Measurements from ENCODE around the gene FGFR1OP2.

DNA sequence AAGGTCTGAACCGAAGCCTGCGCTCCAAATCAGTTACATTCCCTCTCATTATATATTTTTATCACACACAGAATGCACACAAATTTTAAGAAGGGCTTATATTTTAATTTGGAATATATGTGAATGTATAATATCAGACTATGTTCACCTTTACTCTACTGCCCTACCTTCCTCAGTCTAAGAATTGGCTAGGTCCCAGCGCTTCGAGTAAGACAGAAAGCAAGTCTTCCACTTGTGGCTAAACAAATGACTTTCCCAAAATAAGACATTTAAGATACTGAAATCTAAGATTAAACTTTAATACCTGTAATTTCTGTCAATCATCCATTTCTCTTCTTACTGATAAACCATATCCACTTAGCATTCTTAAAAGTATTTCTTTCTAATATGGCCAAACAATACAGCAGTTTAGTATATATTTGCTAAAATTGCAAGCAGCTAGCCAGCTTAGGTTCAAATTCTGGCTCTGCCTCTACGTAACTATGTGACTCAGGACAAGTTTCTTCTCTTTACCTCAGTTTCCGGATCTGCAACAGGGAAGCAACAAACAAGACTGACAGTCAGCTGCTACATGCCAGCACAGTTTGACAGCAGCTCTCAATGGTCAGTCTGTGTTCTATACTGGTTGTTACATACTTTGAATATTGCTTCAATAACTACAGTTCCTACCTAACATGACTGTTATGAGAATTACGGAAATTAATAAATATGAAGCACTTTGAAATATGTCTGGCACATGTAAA, 2.5 kb upstream of the FGFR1OP2 start:
- TF ChIP-seq RARB (CRISPR knock-in tag; IDR thresholded peaks at IDR 0.05) = no peak
- TF ChIP-seq ZC3H10 (CRISPR knock-in tag; IDR thresholded peaks at IDR 0.05) = no peak
- no peak for TF ChIP-seq ZFP30 (CRISPR knock-in tag; IDR thresholded peaks at IDR 0.05)
- no peak for TF ChIP-seq ISL1 (CRISPR knock-in tag; IDR thresholded peaks at IDR 0.05)
- no peak for TF ChIP-seq OSR1 (CRISPR knock-in tag; IDR thresholded peaks at IDR 0.05)
- TF ChIP-seq ZFP3 (CRISPR knock-in tag; IDR thresholded peaks at IDR 0.05) = no peak
- TF ChIP-seq PPARA (CRISPR knock-in tag; IDR thresholded peaks at IDR 0.05; ENCODE audit: borderline replicate concordance) = no peak
- TF ChIP-seq ZNF8 (CRISPR knock-in tag; IDR thresholded peaks at IDR 0.05) = no peak
- TF ChIP-seq SNAI2 (CRISPR knock-in tag; IDR thresholded peaks at IDR 0.05) = no peak
- TF ChIP-seq, protein P1, sequence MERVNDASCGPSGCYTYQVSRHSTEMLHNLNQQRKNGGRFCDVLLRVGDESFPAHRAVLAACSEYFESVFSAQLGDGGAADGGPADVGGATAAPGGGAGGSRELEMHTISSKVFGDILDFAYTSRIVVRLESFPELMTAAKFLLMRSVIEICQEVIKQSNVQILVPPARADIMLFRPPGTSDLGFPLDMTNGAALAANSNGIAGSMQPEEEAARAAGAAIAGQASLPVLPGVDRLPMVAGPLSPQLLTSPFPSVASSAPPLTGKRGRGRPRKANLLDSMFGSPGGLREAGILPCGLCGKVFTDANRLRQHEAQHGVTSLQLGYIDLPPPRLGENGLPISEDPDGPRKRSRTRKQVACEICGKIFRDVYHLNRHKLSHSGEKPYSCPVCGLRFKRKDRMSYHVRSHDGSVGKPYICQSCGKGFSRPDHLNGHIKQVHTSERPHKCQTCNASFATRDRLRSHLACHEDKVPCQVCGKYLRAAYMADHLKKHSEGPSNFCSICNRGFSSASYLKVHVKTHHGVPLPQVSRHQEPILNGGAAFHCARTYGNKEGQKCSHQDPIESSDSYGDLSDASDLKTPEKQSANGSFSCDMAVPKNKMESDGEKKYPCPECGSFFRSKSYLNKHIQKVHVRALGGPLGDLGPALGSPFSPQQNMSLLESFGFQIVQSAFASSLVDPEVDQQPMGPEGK (CRISPR knock-in tag; IDR thresholded peaks at IDR 0.05; ENCODE audit: borderline replicate concordance) = no peak

All from SK-N-SH treated with all-trans-retinoic acid at 6 μM for 48 hours (cell line).